Mesendoderm (in vitro differentiated cells): ENCODE data around the gene MT1E.

Source experiments
- DNase-seq: peaks from one replicate; pipeline ENCODE4 v3.0.0; 2013
- H2AK5ac ChIP-seq: 2 replicates; pipeline ENCODE4 v1.6.1; 2013; ENCODE audit warnings: low read length, inconsistent platforms
- H2BK120ac ChIP-seq: 2 replicates; pipeline ENCODE4 v1.6.1; 2013; ENCODE audit warnings: low read depth, mild to moderate bottlenecking, low read length, moderate library complexity, mixed read lengths
- H2BK15ac ChIP-seq: replicated peaks from 2 replicates; pipeline ENCODE4 v1.6.1; 2013; ENCODE audit warnings: low read depth, mild to moderate bottlenecking, moderate library complexity
- H2BK5ac ChIP-seq: 2 replicates; pipeline ENCODE4 v1.6.1; 2013; ENCODE audit warnings: low read length, inconsistent platforms
- H3K18ac ChIP-seq: 2 replicates; pipeline ENCODE4 v1.6.1; 2013; ENCODE audit warnings: mild to moderate bottlenecking, low read length, mixed read lengths
- H3K23ac ChIP-seq: one replicate; pipeline ENCODE4 v1.6.1; 2013; ENCODE audit warnings: low read length
- H3K27ac ChIP-seq: 2 replicates; pipeline ENCODE4 v1.5.1; 2013; ENCODE audit warnings: low read depth, mild to moderate bottlenecking, inconsistent platforms, low read length, moderate library complexity
- H3K27me3 ChIP-seq: 2 replicates; pipeline ENCODE4 v1.6.1; 2013; ENCODE audit warnings: low read length, control low read depth, mild to moderate bottlenecking, inconsistent platforms; ENCODE audit not compliant: insufficient read depth, poor library complexity
- H3K36me3 ChIP-seq: 2 replicates; pipeline ENCODE4 v1.6.1; 2013; ENCODE audit warnings: low read length, inconsistent platforms; ENCODE audit not compliant: control insufficient read depth, insufficient read depth
- H3K4ac ChIP-seq: one replicate; pipeline ENCODE4 v1.6.1; 2013; ENCODE audit warnings: low read depth, mild to moderate bottlenecking, low read length, moderate library complexity
- H3K4me1 ChIP-seq: 2 replicates; pipeline ENCODE4 v1.6.1; 2013; ENCODE audit warnings: low read depth, low read length, inconsistent platforms; ENCODE audit not compliant: control insufficient read depth
- H3K4me2 ChIP-seq: 2 replicates; pipeline ENCODE4 v1.6.1; 2013; ENCODE audit warnings: low read length
- H3K4me3 ChIP-seq: 2 replicates; pipeline ENCODE4 v1.5.1; 2013; ENCODE audit warnings: mild to moderate bottlenecking, low read length
- H3K56ac ChIP-seq: one replicate; pipeline ENCODE4 v1.6.1; 2013; ENCODE audit warnings: low read length
- H3K79me1 ChIP-seq: 2 replicates; pipeline ENCODE4 v1.6.1; 2013; ENCODE audit warnings: low read length, inconsistent platforms
- H3K79me2 ChIP-seq: 2 replicates; pipeline ENCODE4 v1.6.1; 2013; ENCODE audit warnings: mild to moderate bottlenecking, low read length; ENCODE audit not compliant: control insufficient read depth, insufficient read depth
- H3K9ac ChIP-seq: 2 replicates; pipeline ENCODE4 v1.6.1; 2013; ENCODE audit warnings: low read length, inconsistent platforms
- H4K5ac ChIP-seq: one replicate; pipeline ENCODE4 v1.6.1; 2013; ENCODE audit warnings: low read length
- H4K8ac ChIP-seq: one replicate; pipeline ENCODE4 v1.6.1; 2013; ENCODE audit warnings: low read depth, mild to moderate bottlenecking, control low read depth, low read length, moderate library complexity
- WGBS: extraction: QIAGEN DNeasy Blood & Tissue Kit; methylation state at CpG from one replicate; pipeline ENCODE4 v1.1.7; 2013; ENCODE audit warnings: low lambda C conversion rate, missing lambda C conversion rate; ENCODE audit not compliant: insufficient coverage; ENCODE audit errors: extremely low coverage; 5-methylcytosine and 5-hydroxymethylcytosine counted together

Gene MT1E

GRCh38 chr16:56634715-56635440 lies 9.3 kb downstream of the MT1E start:
- DNase-seq, result no peak
- no CpG with 5 or more reads among the region's 47 CpGs for WGBS
- H3K79me1 ChIP-seq, result no peaks in the 10 kb centered on the region
- no peaks in the 10 kb centered on the region for H3K79me2 ChIP-seq
- no peaks in the 10 kb centered on the region for H3K4me1 ChIP-seq
- H3K23ac ChIP-seq, result no peak overlapping the region
- H2BK5ac ChIP-seq, result no peak overlapping the region
- H3K56ac ChIP-seq, result peak overlapping the region; percentile 7
- H3K4ac ChIP-seq, result no peak overlapping the region
- peaks cover 92% of the 10 kb centered on the region for H3K27me3 ChIP-seq
- no peak overlapping the region for H4K5ac ChIP-seq
- no peak overlapping the region for H3K4me2 ChIP-seq
- no peak overlapping the region for H3K27ac ChIP-seq
- no peak overlapping the region for H2BK120ac ChIP-seq
- H3K18ac ChIP-seq, result no peak overlapping the region
- no peak overlapping the region for H3K9ac ChIP-seq
- H3K4me3 ChIP-seq, result no peak overlapping the region
- H2AK5ac ChIP-seq, result no peak overlapping the region
- no peak overlapping the region for H2BK15ac ChIP-seq
- no peaks in the 10 kb centered on the region for H3K36me3 ChIP-seq
- H4K8ac ChIP-seq, result no peak overlapping the region

DNA sequence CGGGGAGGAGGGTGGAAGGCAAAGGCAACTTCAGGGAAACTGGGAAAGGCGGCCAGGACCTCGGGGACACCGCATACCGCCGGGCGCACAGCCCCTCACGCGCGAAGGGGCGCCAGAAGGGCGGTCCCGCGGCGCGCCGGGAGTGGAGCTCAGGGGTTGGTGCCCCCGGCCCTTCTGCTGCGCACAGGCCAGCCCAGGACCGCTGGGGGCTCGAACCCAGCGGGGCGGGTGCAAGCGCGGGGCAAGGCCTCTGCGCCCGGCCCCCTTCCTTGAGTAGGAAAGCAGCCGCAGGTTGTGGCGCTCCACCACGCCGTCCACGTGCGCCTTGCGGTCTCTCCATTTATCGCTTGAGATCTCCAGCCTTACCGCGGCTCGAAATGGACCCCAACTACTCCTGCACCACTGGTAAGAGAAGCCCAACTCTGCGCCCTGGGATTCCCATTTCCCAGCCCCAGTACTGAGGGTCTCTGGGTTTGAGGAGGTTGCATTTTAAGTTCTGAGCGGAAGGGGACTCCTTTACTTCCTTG lies 9.9 kb downstream of the MT1E start:
- Histone ChIP-seq H3K27ac (no peak overlapping the region), H3K9ac (no peak overlapping the region), H2AK5ac (no peak overlapping the region), H2BK5ac (no peak overlapping the region), H3K36me3 (no peaks in the 10 kb centered on the region), H3K79me1 (no peaks in the 10 kb centered on the region), H3K4me2 (no peak overlapping the region), H2BK120ac (no peak overlapping the region), H3K4ac (no peak overlapping the region), H3K27me3 (peaks cover 92% of the 10 kb centered on the region), H3K4me3 (no peak overlapping the region), H3K18ac (no peak overlapping the region), H2BK15ac (no peak overlapping the region), H4K5ac (no peak overlapping the region), H3K79me2 (no peaks in the 10 kb centered on the region), H3K23ac (no peak overlapping the region), H3K56ac (peak overlapping the region; percentile 7), H3K4me1 (no peaks in the 10 kb centered on the region), H4K8ac (no peak overlapping the region)
- WGBS, result no CpG with 5 or more reads among the region's 40 CpGs
- no peak for DNase-seq

- Histone ChIP-seq H4K5ac (no peak overlapping the region), H3K23ac (no peak overlapping the region), H2AK5ac (no peak overlapping the region), H3K79me2 (no peaks in the 10 kb centered on the region), H2BK5ac (no peak overlapping the region), H3K4me3 (no peak overlapping the region), H4K8ac (no peak overlapping the region), H3K18ac (no peak overlapping the region), H3K27ac (no peak overlapping the region), H3K4ac (no peak overlapping the region), H3K27me3 (peaks cover 90% of the 10 kb centered on the region), H3K56ac (no peak overlapping the region), H3K4me2 (no peak overlapping the region), H3K9ac (no peak overlapping the region), H2BK120ac (no peak overlapping the region), H3K79me1 (no peaks in the 10 kb centered on the region), H3K4me1 (no peaks in the 10 kb centered on the region), H2BK15ac (no peak overlapping the region), H3K36me3 (no peaks in the 10 kb centered on the region)
- WGBS, result no CpG with 5 or more reads among the region's 9 CpGs
- no peak for DNase-seq
Measured at GRCh38 chr16:56636616-56637413, 11.2 kb downstream of the MT1E start.

GRCh38 chr16:56637814-56638750 lies 12.5 kb downstream of the MT1E start, which contains the start of gene MT1A:
Gene MT1A, plus strand, starts transcription at chr16:56638666. Its CDS starts 73 bp downstream, at chr16:56638739.
- Histone ChIP-seq H4K5ac (no peak within 1 kb of the TSS), H3K56ac (peak within 1 kb of the TSS; percentile 64), H2BK5ac (no peak within 1 kb of the TSS), H2BK120ac (no peak within 1 kb of the TSS), H3K79me1 (no peaks in the 10 kb centered on the region), H2AK5ac (no peak within 1 kb of the TSS), H2BK15ac (no peak within 1 kb of the TSS), H3K27me3 (peaks cover 90% of the 10 kb centered on the region), H3K36me3 (no peaks in the 10 kb centered on the region), H3K9ac (peak within 1 kb of the TSS; percentile 49), H3K23ac (no peak within 1 kb of the TSS), H3K4me2 (peak within 1 kb of the TSS; percentile 44), H3K4me1 (no peaks in the 10 kb centered on the region), H3K4me3 (no peak within 1 kb of the TSS), H3K4ac (no peak within 1 kb of the TSS), H4K8ac (no peak within 1 kb of the TSS), H3K79me2 (no peaks in the 10 kb centered on the region), H3K18ac (no peak within 1 kb of the TSS), H3K27ac (no peak within 1 kb of the TSS)
- no CpG with 5 or more reads among the region's 68 CpGs for WGBS
- DNase-seq, result peak; percentile 45

DNA sequence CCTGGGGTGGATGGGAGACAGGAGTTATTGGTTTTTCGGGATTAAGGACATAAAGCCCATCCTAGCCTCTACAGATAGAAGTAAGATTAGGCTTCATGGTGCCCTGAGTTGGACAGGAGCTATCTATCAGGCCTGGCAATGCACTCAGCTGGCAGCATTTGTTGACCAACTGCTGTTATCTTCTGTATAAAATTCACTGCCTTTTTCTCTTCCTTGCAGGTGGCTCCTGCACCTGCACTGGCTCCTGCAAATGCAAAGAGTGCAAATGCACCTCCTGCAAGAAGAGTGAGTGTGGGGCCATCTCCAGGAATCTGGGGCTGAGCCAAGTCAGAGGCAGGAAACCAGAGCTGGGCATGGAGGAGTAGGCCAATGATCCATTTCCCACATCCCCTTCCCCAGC lies 13.5 kb downstream of the MT1E start:
- no peak for DNase-seq
- Histone ChIP-seq H3K56ac (no peak overlapping the region), H4K8ac (no peak overlapping the region), H3K4me1 (no peaks in the 10 kb centered on the region), H2AK5ac (no peak overlapping the region), H3K4ac (no peak overlapping the region), H3K4me3 (no peak overlapping the region), H3K79me1 (no peaks in the 10 kb centered on the region), H2BK15ac (no peak overlapping the region), H3K9ac (no peak overlapping the region), H3K4me2 (no peak overlapping the region), H4K5ac (no peak overlapping the region), H3K79me2 (no peaks in the 10 kb centered on the region), H2BK5ac (no peak overlapping the region), H3K27me3 (peaks cover 90% of the 10 kb centered on the region), H3K36me3 (no peaks in the 10 kb centered on the region), H3K27ac (no peak overlapping the region), H3K18ac (no peak overlapping the region), H3K23ac (no peak overlapping the region), H2BK120ac (no peak overlapping the region)
- WGBS, result no CpG with 5 or more reads among the region's 1 CpG
